Measurements from ENCODE around the gene ZNF598.

The ZNF598 gene

DNA sequence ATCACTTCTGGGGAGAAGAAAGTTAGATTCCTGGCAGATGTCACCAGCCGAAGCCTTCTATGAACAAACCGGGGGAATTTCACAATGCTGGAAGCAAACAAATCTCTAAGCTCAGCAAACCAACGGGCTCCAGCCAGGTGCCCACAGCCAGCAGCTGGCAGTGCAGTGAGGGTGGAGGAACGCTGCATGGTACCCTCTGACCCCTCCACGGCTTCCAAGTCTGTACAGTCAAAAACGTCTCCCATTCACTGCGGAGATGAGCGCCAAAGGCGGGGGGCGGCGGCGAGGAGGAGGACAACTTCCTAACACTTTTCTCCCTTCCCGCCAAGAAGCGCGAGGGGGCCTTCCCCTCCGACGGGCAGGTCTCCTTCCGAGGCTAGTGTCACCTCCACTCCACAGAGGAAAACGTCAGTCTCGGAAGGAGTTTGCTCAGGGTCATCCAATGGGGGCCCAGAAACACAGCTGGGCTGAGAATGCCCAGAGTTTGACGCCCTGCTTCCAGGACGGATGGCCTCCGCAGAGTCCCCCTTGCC lies 924 bp downstream of the ZNF598 start:
- Histone ChIP-seq H3K4me1 (ENCODE audit: control insufficient read depth, insufficient read depth, low read length) (peaks cover 29% of the 10 kb centered on the region), H3K27ac (ENCODE audit: extremely low read depth, low read depth, low read length) (peak overlapping the region; percentile 97), H3K4me3 (ENCODE audit: low read depth, low read length) (peak overlapping the region; percentile 75), H3K36me3 (ENCODE audit: control insufficient read depth in 2 of 2, insufficient read depth in 1 of 2, low read length in 2 of 2) (peaks cover 0 to 28% of the 10 kb centered on the region in 2 experiments; a peak in 1 of 3 replicates), H3K9me3 (ENCODE audit: control insufficient read depth, insufficient read depth, low read depth, low read length) (no peaks in the 10 kb centered on the region)
- POLR2A ChIA-PET: interaction anchor here (0.6 to 2.7 kb wide), 5 partner anchors 21 to 226 kb away, joined by 3 to 17 read pairs (median 4); partner anchors contain the start of genes NUBP2, SPSB3, TBL3 and TRAF7
- CTCF ChIA-PET: interaction anchor here (0.6 to 1.8 kb wide), 4 partner anchors 14 to 132 kb away, joined by 3 to 7 read pairs (median 5); no protein-coding TSS in a partner anchor
- TF ChIP-seq ZNF76 (tag by site-specific recombination; IDR thresholded peaks at IDR 0.05; ENCODE audit: borderline replicate concordance, low read depth) (peak; percentile 22; the same call in 1 of the 2 replicates), IKZF3 (tag by site-specific recombination; IDR thresholded peaks at IDR 0.05) (0 out of 2 replicates have a peak, but pooled peaks have one; percentile 27), ZNF426 (tag by site-specific recombination; IDR thresholded peaks at IDR 0.05) (no peak), ZNF211 (tag by site-specific recombination; IDR thresholded peaks at IDR 0.05; ENCODE audit: low read depth) (no peak), ZNF239 (tag by site-specific recombination; IDR thresholded peaks at IDR 0.05) (no peak), SP3 (tag by site-specific recombination; IDR thresholded peaks at IDR 0.05) (no peak), ZNF335 (tag by site-specific recombination; conservative IDR thresholded peaks at IDR 0.05) (peak; percentile 78), ZNF521 (tag by site-specific recombination; IDR thresholded peaks at IDR 0.05) (no peak), ZNF514 (tag by site-specific recombination; IDR thresholded peaks at IDR 0.05) (no peak), EGR2 (tag by site-specific recombination; IDR thresholded peaks at IDR 0.05; ENCODE audit: low read depth) (no peak), ZNF394 (tag by site-specific recombination; IDR thresholded peaks at IDR 0.05; ENCODE audit: borderline replicate concordance) (0 out of 2 replicates have a peak, but pooled peaks have one; percentile 9), ZNF341 (tag by site-specific recombination; IDR thresholded peaks at IDR 0.05; ENCODE audit: low read depth) (peak; percentile 48)
- TF ChIP-seq, protein P1, sequence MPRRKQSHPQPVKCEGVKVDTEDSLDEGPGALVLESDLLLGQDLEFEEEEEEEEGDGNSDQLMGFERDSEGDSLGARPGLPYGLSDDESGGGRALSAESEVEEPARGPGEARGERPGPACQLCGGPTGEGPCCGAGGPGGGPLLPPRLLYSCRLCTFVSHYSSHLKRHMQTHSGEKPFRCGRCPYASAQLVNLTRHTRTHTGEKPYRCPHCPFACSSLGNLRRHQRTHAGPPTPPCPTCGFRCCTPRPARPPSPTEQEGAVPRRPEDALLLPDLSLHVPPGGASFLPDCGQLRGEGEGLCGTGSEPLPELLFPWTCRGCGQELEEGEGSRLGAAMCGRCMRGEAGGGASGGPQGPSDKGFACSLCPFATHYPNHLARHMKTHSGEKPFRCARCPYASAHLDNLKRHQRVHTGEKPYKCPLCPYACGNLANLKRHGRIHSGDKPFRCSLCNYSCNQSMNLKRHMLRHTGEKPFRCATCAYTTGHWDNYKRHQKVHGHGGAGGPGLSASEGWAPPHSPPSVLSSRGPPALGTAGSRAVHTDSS (tag by site-specific recombination; IDR thresholded peaks at IDR 0.05): no peak
- TF ChIP-seq, protein P2, sequence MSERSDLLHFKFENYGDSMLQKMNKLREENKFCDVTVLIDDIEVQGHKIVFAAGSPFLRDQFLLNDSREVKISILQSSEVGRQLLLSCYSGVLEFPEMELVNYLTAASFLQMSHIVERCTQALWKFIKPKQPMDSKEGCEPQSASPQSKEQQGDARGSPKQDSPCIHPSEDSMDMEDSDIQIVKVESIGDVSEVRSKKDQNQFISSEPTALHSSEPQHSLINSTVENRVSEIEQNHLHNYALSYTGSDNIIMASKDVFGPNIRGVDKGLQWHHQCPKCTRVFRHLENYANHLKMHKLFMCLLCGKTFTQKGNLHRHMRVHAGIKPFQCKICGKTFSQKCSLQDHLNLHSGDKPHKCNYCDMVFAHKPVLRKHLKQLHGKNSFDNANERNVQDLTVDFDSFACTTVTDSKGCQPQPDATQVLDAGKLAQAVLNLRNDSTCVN (tag by site-specific recombination; optimal IDR thresholded peaks at IDR 0.05): peak; percentile 22
- TF ChIP-seq, protein P3, sequence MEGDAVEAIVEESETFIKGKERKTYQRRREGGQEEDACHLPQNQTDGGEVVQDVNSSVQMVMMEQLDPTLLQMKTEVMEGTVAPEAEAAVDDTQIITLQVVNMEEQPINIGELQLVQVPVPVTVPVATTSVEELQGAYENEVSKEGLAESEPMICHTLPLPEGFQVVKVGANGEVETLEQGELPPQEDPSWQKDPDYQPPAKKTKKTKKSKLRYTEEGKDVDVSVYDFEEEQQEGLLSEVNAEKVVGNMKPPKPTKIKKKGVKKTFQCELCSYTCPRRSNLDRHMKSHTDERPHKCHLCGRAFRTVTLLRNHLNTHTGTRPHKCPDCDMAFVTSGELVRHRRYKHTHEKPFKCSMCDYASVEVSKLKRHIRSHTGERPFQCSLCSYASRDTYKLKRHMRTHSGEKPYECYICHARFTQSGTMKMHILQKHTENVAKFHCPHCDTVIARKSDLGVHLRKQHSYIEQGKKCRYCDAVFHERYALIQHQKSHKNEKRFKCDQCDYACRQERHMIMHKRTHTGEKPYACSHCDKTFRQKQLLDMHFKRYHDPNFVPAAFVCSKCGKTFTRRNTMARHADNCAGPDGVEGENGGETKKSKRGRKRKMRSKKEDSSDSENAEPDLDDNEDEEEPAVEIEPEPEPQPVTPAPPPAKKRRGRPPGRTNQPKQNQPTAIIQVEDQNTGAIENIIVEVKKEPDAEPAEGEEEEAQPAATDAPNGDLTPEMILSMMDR (tag by site-specific recombination; IDR thresholded peaks at IDR 0.05): peak; percentile 49
- TF ChIP-seq, protein P4, sequence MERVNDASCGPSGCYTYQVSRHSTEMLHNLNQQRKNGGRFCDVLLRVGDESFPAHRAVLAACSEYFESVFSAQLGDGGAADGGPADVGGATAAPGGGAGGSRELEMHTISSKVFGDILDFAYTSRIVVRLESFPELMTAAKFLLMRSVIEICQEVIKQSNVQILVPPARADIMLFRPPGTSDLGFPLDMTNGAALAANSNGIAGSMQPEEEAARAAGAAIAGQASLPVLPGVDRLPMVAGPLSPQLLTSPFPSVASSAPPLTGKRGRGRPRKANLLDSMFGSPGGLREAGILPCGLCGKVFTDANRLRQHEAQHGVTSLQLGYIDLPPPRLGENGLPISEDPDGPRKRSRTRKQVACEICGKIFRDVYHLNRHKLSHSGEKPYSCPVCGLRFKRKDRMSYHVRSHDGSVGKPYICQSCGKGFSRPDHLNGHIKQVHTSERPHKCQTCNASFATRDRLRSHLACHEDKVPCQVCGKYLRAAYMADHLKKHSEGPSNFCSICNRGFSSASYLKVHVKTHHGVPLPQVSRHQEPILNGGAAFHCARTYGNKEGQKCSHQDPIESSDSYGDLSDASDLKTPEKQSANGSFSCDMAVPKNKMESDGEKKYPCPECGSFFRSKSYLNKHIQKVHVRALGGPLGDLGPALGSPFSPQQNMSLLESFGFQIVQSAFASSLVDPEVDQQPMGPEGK (tag by site-specific recombination; IDR thresholded peaks at IDR 0.05): peak; percentile 50; the same call in 1 of the 2 replicates
- TF ChIP-seq, protein P5, sequence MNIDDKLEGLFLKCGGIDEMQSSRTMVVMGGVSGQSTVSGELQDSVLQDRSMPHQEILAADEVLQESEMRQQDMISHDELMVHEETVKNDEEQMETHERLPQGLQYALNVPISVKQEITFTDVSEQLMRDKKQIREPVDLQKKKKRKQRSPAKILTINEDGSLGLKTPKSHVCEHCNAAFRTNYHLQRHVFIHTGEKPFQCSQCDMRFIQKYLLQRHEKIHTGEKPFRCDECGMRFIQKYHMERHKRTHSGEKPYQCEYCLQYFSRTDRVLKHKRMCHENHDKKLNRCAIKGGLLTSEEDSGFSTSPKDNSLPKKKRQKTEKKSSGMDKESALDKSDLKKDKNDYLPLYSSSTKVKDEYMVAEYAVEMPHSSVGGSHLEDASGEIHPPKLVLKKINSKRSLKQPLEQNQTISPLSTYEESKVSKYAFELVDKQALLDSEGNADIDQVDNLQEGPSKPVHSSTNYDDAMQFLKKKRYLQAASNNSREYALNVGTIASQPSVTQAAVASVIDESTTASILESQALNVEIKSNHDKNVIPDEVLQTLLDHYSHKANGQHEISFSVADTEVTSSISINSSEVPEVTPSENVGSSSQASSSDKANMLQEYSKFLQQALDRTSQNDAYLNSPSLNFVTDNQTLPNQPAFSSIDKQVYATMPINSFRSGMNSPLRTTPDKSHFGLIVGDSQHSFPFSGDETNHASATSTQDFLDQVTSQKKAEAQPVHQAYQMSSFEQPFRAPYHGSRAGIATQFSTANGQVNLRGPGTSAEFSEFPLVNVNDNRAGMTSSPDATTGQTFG (tag by site-specific recombination; IDR thresholded peaks at IDR 0.05; ENCODE audit: borderline replicate concordance): no peak
- TF ChIP-seq, protein P6, sequence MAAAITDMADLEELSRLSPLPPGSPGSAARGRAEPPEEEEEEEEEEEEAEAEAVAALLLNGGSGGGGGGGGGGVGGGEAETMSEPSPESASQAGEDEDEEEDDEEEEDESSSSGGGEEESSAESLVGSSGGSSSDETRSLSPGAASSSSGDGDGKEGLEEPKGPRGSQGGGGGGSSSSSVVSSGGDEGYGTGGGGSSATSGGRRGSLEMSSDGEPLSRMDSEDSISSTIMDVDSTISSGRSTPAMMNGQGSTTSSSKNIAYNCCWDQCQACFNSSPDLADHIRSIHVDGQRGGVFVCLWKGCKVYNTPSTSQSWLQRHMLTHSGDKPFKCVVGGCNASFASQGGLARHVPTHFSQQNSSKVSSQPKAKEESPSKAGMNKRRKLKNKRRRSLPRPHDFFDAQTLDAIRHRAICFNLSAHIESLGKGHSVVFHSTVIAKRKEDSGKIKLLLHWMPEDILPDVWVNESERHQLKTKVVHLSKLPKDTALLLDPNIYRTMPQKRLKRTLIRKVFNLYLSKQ (tag by site-specific recombination; IDR thresholded peaks at IDR 0.05; ENCODE audit: borderline replicate concordance): no peak
- TF ChIP-seq, protein P7, sequence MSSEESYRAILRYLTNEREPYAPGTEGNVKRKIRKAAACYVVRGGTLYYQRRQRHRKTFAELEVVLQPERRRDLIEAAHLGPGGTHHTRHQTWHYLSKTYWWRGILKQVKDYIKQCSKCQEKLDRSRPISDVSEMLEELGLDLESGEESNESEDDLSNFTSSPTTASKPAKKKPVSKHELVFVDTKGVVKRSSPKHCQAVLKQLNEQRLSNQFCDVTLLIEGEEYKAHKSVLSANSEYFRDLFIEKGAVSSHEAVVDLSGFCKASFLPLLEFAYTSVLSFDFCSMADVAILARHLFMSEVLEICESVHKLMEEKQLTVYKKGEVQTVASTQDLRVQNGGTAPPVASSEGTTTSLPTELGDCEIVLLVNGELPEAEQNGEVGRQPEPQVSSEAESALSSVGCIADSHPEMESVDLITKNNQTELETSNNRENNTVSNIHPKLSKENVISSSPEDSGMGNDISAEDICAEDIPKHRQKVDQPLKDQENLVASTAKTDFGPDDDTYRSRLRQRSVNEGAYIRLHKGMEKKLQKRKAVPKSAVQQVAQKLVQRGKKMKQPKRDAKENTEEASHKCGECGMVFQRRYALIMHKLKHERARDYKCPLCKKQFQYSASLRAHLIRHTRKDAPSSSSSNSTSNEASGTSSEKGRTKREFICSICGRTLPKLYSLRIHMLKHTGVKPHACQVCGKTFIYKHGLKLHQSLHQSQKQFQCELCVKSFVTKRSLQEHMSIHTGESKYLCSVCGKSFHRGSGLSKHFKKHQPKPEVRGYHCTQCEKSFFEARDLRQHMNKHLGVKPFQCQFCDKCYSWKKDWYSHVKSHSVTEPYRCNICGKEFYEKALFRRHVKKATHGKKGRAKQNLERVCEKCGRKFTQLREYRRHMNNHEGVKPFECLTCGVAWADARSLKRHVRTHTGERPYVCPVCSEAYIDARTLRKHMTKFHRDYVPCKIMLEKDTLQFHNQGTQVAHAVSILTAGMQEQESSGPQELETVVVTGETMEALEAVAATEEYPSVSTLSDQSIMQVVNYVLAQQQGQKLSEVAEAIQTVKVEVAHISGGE (tag by site-specific recombination; conservative IDR thresholded peaks at IDR 0.05; ENCODE audit: low read depth): no peak; the same call in 1 of the 2 replicates
- TF ChIP-seq, protein P8, sequence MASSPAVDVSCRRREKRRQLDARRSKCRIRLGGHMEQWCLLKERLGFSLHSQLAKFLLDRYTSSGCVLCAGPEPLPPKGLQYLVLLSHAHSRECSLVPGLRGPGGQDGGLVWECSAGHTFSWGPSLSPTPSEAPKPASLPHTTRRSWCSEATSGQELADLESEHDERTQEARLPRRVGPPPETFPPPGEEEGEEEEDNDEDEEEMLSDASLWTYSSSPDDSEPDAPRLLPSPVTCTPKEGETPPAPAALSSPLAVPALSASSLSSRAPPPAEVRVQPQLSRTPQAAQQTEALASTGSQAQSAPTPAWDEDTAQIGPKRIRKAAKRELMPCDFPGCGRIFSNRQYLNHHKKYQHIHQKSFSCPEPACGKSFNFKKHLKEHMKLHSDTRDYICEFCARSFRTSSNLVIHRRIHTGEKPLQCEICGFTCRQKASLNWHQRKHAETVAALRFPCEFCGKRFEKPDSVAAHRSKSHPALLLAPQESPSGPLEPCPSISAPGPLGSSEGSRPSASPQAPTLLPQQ (tag by site-specific recombination; IDR thresholded peaks at IDR 0.05): no peak
